Ishikawa (cell line): Measurements from ENCODE around the gene NLRP9.

ENCODE experiments used
- CEBPB ChIP-seq: IDR thresholded peaks from 2 replicates; pipeline ENCODE4 v1.6.1; 2012
- CREB1 ChIP-seq: IDR thresholded peaks from 2 replicates; pipeline ENCODE4 v1.6.1; 2012; ENCODE audit warnings: low read depth
- EGR1 ChIP-seq: IDR thresholded peaks from 2 replicates; pipeline ENCODE4 v1.6.1; 2012
- EP300 ChIP-seq: IDR thresholded peaks from 2 replicates; pipeline ENCODE4 v1.6.1; 2012; ENCODE audit warnings: borderline replicate concordance
- FOXM1 ChIP-seq: IDR thresholded peaks from 2 replicates; pipeline ENCODE4 v1.6.1; 2012; ENCODE audit warnings: low read depth, borderline replicate concordance
- NFIC ChIP-seq: IDR thresholded peaks from 2 replicates; pipeline ENCODE4 v1.6.1; 2012
- RAD21 ChIP-seq: IDR thresholded peaks from 2 replicates; pipeline ENCODE4 v1.6.1; 2012; ENCODE audit warnings: low read depth
- TAF1 ChIP-seq: IDR thresholded peaks from 2 replicates; pipeline ENCODE4 v1.6.1; 2012; ENCODE audit warnings: low read depth, mild to moderate bottlenecking
- TCF12 ChIP-seq: IDR thresholded peaks from 2 replicates; pipeline ENCODE4 v1.6.1; 2012; ENCODE audit warnings: low read depth
- TEAD4 ChIP-seq: IDR thresholded peaks from 2 replicates; pipeline ENCODE4 v1.6.1; 2012
- USF1 ChIP-seq: IDR thresholded peaks from 2 replicates; pipeline ENCODE4 v1.6.1; 2012
- YY1 ChIP-seq: IDR thresholded peaks from 2 replicates; pipeline ENCODE4 v1.6.1; 2012; ENCODE audit warnings: low read depth
- ZBTB7A ChIP-seq: IDR thresholded peaks from 2 replicates; pipeline ENCODE4 v1.6.1; 2012; ENCODE audit warnings: low read depth
- TF ChIP-seq, protein P1 (sequence below): IDR thresholded peaks from 2 replicates; pipeline ENCODE4 v1.6.1; 2012; ENCODE audit warnings: low read depth, mild to moderate bottlenecking
- TF ChIP-seq, protein P2 (sequence below): IDR thresholded peaks from 2 replicates; pipeline ENCODE4 v1.6.1; 2012

The NLRP9 gene

GRCh38 chr19:55661826-55662225, 76.4 kb downstream of the NLRP9 start:
- no peak for TF ChIP-seq USF1
- no peak for TF ChIP-seq ZBTB7A
- no peak for TF ChIP-seq EP300
- no peak for TF ChIP-seq EGR1
- TF ChIP-seq, protein P1, sequence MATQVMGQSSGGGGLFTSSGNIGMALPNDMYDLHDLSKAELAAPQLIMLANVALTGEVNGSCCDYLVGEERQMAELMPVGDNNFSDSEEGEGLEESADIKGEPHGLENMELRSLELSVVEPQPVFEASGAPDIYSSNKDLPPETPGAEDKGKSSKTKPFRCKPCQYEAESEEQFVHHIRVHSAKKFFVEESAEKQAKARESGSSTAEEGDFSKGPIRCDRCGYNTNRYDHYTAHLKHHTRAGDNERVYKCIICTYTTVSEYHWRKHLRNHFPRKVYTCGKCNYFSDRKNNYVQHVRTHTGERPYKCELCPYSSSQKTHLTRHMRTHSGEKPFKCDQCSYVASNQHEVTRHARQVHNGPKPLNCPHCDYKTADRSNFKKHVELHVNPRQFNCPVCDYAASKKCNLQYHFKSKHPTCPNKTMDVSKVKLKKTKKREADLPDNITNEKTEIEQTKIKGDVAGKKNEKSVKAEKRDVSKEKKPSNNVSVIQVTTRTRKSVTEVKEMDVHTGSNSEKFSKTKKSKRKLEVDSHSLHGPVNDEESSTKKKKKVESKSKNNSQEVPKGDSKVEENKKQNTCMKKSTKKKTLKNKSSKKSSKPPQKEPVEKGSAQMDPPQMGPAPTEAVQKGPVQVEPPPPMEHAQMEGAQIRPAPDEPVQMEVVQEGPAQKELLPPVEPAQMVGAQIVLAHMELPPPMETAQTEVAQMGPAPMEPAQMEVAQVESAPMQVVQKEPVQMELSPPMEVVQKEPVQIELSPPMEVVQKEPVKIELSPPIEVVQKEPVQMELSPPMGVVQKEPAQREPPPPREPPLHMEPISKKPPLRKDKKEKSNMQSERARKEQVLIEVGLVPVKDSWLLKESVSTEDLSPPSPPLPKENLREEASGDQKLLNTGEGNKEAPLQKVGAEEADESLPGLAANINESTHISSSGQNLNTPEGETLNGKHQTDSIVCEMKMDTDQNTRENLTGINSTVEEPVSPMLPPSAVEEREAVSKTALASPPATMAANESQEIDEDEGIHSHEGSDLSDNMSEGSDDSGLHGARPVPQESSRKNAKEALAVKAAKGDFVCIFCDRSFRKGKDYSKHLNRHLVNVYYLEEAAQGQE: no peak
- TF ChIP-seq YY1: no peak
- TF ChIP-seq, protein P2, sequence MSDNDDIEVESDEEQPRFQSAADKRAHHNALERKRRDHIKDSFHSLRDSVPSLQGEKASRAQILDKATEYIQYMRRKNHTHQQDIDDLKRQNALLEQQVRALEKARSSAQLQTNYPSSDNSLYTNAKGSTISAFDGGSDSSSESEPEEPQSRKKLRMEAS: no peak
- TF ChIP-seq TEAD4: no peak
- TF ChIP-seq NFIC: no peak
- no peak for TF ChIP-seq TAF1
- no peak for TF ChIP-seq CREB1
- no peak for TF ChIP-seq RAD21
- TF ChIP-seq CEBPB: no peak
- no peak for TF ChIP-seq TCF12
- TF ChIP-seq FOXM1: no peak

GRCh38 chr19:55660991-55661390, 77.2 kb downstream of the NLRP9 start:
- TF ChIP-seq TEAD4: no peak
- no peak for TF ChIP-seq TAF1
- no peak for TF ChIP-seq USF1
- TF ChIP-seq NFIC: no peak
- no peak for TF ChIP-seq CEBPB
- TF ChIP-seq, protein P1: no peak
- TF ChIP-seq YY1: no peak
- no peak for TF ChIP-seq ZBTB7A
- no peak for TF ChIP-seq EP300
- no peak for TF ChIP-seq FOXM1
- TF ChIP-seq, protein P2: no peak
- no peak for TF ChIP-seq TCF12
- TF ChIP-seq CREB1: no peak
- TF ChIP-seq EGR1: no peak
- TF ChIP-seq RAD21: no peak

DNA sequence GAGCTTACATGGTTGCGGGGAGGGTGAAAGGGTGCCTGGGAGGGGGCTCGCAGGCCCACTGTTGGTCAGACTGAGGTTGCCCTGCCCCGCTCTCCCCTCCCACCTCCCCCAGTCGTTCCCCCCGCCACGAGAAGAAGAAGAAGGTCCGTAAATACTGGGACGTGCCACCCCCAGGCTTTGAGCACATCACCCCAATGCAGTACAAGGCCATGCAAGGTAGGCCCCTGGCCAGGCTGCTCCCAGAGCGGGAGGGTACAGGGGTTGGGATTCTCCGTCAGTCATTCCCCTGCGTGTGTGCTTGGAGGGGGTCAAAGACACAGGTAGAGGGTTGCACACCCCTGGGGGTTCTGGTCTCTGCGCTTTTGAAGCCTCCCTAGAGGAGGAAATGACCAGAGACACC, 77.8 kb downstream of the NLRP9 start:
- TF ChIP-seq, protein P1: no peak
- no peak for TF ChIP-seq ZBTB7A
- TF ChIP-seq RAD21: no peak

GRCh38 chr19:55659822-55660221, 78.4 kb downstream of the NLRP9 start:
- TF ChIP-seq CEBPB (no peak), RAD21 (no peak), NFIC (no peak), TAF1 (no peak), TCF12 (no peak)

DNA sequence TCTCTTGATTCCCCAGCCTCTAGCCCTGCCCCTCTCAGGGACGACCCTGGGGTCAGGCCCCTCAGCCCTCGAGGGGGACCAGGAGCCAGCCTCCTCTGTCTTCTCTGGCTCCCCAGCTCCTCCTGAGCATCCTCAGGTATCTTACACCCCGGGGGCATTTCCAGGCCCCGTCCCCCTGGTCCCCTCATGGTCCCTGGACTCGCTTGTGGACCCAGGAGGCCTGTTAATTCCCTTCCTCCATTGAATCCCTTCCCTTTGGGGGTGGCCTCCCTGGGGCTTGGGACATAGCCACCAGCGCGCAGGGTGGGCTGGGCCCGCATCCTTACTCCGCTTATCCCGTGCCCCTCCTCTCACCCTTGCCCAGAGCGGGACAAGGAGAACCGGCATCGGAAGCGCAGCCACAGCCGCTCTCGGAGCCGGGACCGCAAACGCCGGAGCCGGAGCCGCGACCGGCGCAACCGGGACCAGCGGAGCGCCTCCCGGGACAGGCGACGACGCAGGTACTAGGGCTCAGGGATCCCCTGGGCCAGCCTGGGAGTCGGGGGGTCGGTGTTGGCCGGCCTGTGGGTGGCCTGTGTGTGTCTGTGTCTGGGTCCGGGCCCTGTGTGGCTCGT, 79.2 kb downstream of the NLRP9 start:
- no peak for TF ChIP-seq RAD21
- TF ChIP-seq FOXM1: no peak
- TF ChIP-seq CREB1: no peak
- TF ChIP-seq CEBPB: no peak
- TF ChIP-seq, protein P2: no peak
- TF ChIP-seq NFIC: no peak
- TF ChIP-seq TEAD4: no peak
- TF ChIP-seq EP300: no peak
- no peak for TF ChIP-seq YY1
- no peak for TF ChIP-seq USF1
- TF ChIP-seq, protein P1: no peak
- no peak for TF ChIP-seq TAF1
- no peak for TF ChIP-seq EGR1
- no peak for TF ChIP-seq TCF12
- TF ChIP-seq ZBTB7A: no peak
